Measurements from ENCODE around the gene COL4A6.

- TF ChIP-seq CREB5 (CRISPR knock-in tag; IDR thresholded peaks at IDR 0.05; ENCODE audit: low read depth) (no peak), CSRNP3 (CRISPR knock-in tag; IDR thresholded peaks at IDR 0.05) (no peak), TOX (CRISPR knock-in tag; IDR thresholded peaks at IDR 0.05; ENCODE audit: borderline replicate concordance) (no peak), GLIS3 (CRISPR knock-in tag; IDR thresholded peaks at IDR 0.05) (no peak), ARNTL (CRISPR knock-in tag; IDR thresholded peaks at IDR 0.05; ENCODE audit: borderline replicate concordance, low read depth) (no peak), ZNF565 (CRISPR knock-in tag; conservative IDR thresholded peaks at IDR 0.05; ENCODE audit: low read depth) (no peak)
Measured at GRCh38 chrX:108304210-108304609, 134.0 kb downstream of the COL4A6 start.
